HCT116 (cell line): Measurements from ENCODE around the gene LHX3. TPM values are rescaled to one million over a fixed set of nuclear protein-coding genes. Genes with fewer than 3 reads are reported as not detected.

Experiments used
- ATAC-seq: fragments of 200-7000 bp; cut with Tn5 transposase; 2 replicates; pipeline ENCODE4 v1.9.1; 2020; ENCODE audit warnings: mild to moderate bottlenecking, moderate library complexity
- BruUV-seq: library from RNA; stranded (reverse); fragments of 400-500 nt; replicated peaks from 2 replicates; lab custom pipeline; 2021; lab: Mats Ljungman, UMichigan
- CTCF ChIA-PET: fragments of 300-600 bp; sonication (Branson Sonifier 250); formaldehyde crosslinking; loops from one replicate; lab custom pipeline; 2021; ENCODE audit warnings: antibody characterized with exemption; lab: Charles Lee
- POLR2A ChIA-PET: fragments of 300-600, 350-600 bp; sonication (Branson Sonifier 250); formaldehyde crosslinking; loops from one replicate; lab custom pipeline; 2021; ENCODE audit warnings: antibody characterized with exemption; lab: Charles Lee
- RAD21 ChIA-PET, 2 experiments: fragments of 300-600 bp; sonication (Branson Sonifier 250); formaldehyde crosslinking; loops; one replicate each; lab custom pipeline; 2023; ENCODE audit warnings: low total read pairs in 2 of 2; ENCODE audit not compliant: uncharacterized antibody in 2 of 2, unreplicated experiment in 2 of 2, low non-redundant PET in 1 of 2; lab: Charles Lee
- DNase-seq: peaks from one replicate; pipeline ENCODE4 v3.0.0-alpha.2; 2010; ENCODE audit warnings: low read depth, low spot score
- H2AFZ ChIP-seq: fragments of 200-600 bp; shearing (Covaris generic), sonication (generic); 2 replicates; pipeline ENCODE4 v1.6.1; 2017; ENCODE audit warnings: low read depth, mixed run types, mixed read lengths, antibody characterized with exemption, low read length; ENCODE audit not compliant: poor library complexity, severe bottlenecking
- H3K27ac ChIP-seq: 2 replicates; pipeline ENCODE4 v1.5.1; 2012; ENCODE audit warnings: low read depth, low read length
- H3K27me3 ChIP-seq: fragments of 200-600 bp; sonication (generic); 2 replicates; pipeline ENCODE4 v1.6.1; 2016; ENCODE audit warnings: mixed run types, low read length, mixed read lengths; ENCODE audit not compliant: insufficient read depth
- H3K36me3 ChIP-seq, 2 experiments: fragments of 200-500 bp in 1 of 2; fragments of 200-600 bp in 1 of 2; sonication (Bioruptor generic) in 1 of 2; sonication (generic) in 1 of 2; 2 replicates each; pipeline versions ENCODE4 v1.5.1 to v1.6.1; 2014 to 2016; ENCODE audit warnings: low read length in 2 of 2, inconsistent platforms in 1 of 2, mixed read lengths in 1 of 2, mixed run types in 1 of 2; ENCODE audit not compliant: insufficient read depth in 2 of 2, control insufficient read depth in 1 of 2
- H3K4me1 ChIP-seq, 2 experiments: fragments of 200-600 bp in 1 of 2; sonication (generic) in 1 of 2; 2 replicates each; pipeline versions ENCODE4 v1.5.1 to v1.6.1; 2012 to 2017; ENCODE audit warnings: low read length in 2 of 2, inconsistent platforms in 1 of 2, mild to moderate bottlenecking in 1 of 2, mixed read lengths in 1 of 2, mixed run types in 1 of 2, moderate library complexity in 1 of 2; ENCODE audit not compliant: insufficient read depth in 2 of 2, control insufficient read depth in 1 of 2
- H3K4me2 ChIP-seq: fragments of 200-600 bp; sonication (generic); 2 replicates; pipeline ENCODE4 v1.6.1; 2017; ENCODE audit warnings: mixed run types, low read length, mixed read lengths
- H3K4me3 ChIP-seq, 2 experiments: fragments of 200-600 bp in 1 of 2; sonication (generic) in 1 of 2; replicated peaks in 1 of 2; 2 replicates each; pipeline ENCODE4 v1.5.1; 2011 to 2016; ENCODE audit warnings: low read length in 2 of 2, control low read depth in 1 of 2, low read depth in 1 of 2, mild to moderate bottlenecking in 1 of 2, mixed read lengths in 1 of 2, mixed run types in 1 of 2
- H3K79me2 ChIP-seq: fragments of 200-600 bp; sonication (generic); 2 replicates; pipeline ENCODE4 v1.6.1; 2017; ENCODE audit warnings: mild to moderate bottlenecking, mixed run types, low read length, moderate library complexity, mixed read lengths; ENCODE audit not compliant: insufficient read depth
- H3K9ac ChIP-seq: fragments of 200-600 bp; sonication (generic); 2 replicates; pipeline ENCODE4 v1.6.1; 2016; ENCODE audit warnings: low read length, mixed read lengths
- H3K9me2 ChIP-seq: fragments of 200-600 bp; sonication (generic), shearing (Covaris generic); 2 replicates; pipeline ENCODE4 v1.6.1; 2017; ENCODE audit warnings: mixed run types, mild to moderate bottlenecking, moderate library complexity; ENCODE audit not compliant: insufficient read depth
- H3K9me3 ChIP-seq, 2 experiments: fragments of 200-500 bp in 1 of 2; fragments of 200-600 bp in 1 of 2; sonication (Bioruptor generic) in 1 of 2; sonication (generic) in 1 of 2; 2 replicates each; pipeline ENCODE4 v1.6.1; 2014 to 2017; ENCODE audit warnings: low read length in 2 of 2, mixed read lengths in 2 of 2, inconsistent platforms in 1 of 2, low read depth in 1 of 2, mild to moderate bottlenecking in 1 of 2, mixed run types in 1 of 2, moderate library complexity in 1 of 2; ENCODE audit not compliant: control insufficient read depth in 1 of 2, insufficient read depth in 1 of 2
- H4K20me1 ChIP-seq: fragments of 200-600 bp; sonication (generic), shearing (Covaris generic); 2 replicates; pipeline ENCODE4 v1.6.1; 2017; ENCODE audit warnings: mixed run types, mild to moderate bottlenecking, moderate library complexity; ENCODE audit not compliant: insufficient read depth
- ATF3 ChIP-seq: IDR thresholded peaks from 2 replicates; pipeline ENCODE4 v1.6.1; 2012
- CEBPB ChIP-seq: IDR thresholded peaks from 2 replicates; pipeline ENCODE4 v1.6.1; 2012; ENCODE audit warnings: low read depth
- EGR1 ChIP-seq: IDR thresholded peaks from 2 replicates; pipeline ENCODE4 v1.6.1; 2012; ENCODE audit warnings: low read depth
- ELF1 ChIP-seq: IDR thresholded peaks from 2 replicates; pipeline ENCODE4 v1.6.1; 2012; ENCODE audit warnings: low read depth, borderline replicate concordance
- EZH2phosphoT487 ChIP-seq: fragments of 200-600 bp; IDR thresholded peaks from 2 replicates; pipeline ENCODE4 v1.6.1; 2018; ENCODE audit warnings: antibody characterized with exemption, borderline replicate concordance
- FOSL1 ChIP-seq: IDR thresholded peaks from 2 replicates; pipeline ENCODE4 v1.6.1; 2012; ENCODE audit warnings: low read depth
- JUND ChIP-seq: IDR thresholded peaks from 2 replicates; pipeline ENCODE4 v1.6.1; 2012
- MAX ChIP-seq: IDR thresholded peaks from 2 replicates; pipeline ENCODE4 v1.6.1; 2012
- POLR2A ChIP-seq: IDR thresholded peaks from 2 replicates; pipeline ENCODE4 v1.7.0; 2011; ENCODE audit warnings: borderline replicate concordance; ENCODE audit not compliant: insufficient read depth, insufficient read length; ENCODE audit errors: extremely low read depth
- POLR2AphosphoS5 ChIP-seq: IDR thresholded peaks from 2 replicates; pipeline ENCODE4 v1.6.1; 2011; ENCODE audit warnings: mild to moderate bottlenecking, low read depth, low read length, moderate library complexity
- REST ChIP-seq: IDR thresholded peaks from 2 replicates; pipeline ENCODE4 v1.6.1; 2012; ENCODE audit warnings: low read depth
- SIN3A ChIP-seq: IDR thresholded peaks from 2 replicates; pipeline ENCODE4 v1.6.1; 2012; ENCODE audit warnings: low read depth
- SRF ChIP-seq: IDR thresholded peaks from 2 replicates; pipeline ENCODE4 v1.6.1; 2012; ENCODE audit warnings: low read depth
- TCF7L2 ChIP-seq: IDR thresholded peaks from 2 replicates; pipeline ENCODE4 v1.7.0; 2011; ENCODE audit warnings: borderline replicate concordance, inconsistent platforms; ENCODE audit not compliant: insufficient read depth, insufficient read length; ENCODE audit errors: extremely low read depth
- YY1 ChIP-seq: IDR thresholded peaks from 2 replicates; pipeline ENCODE4 v1.6.1; 2011; ENCODE audit warnings: low read length, low read depth, moderate library complexity, mild to moderate bottlenecking; ENCODE audit not compliant: insufficient replicate concordance; ENCODE audit errors: extremely low read depth
- ZBTB33 ChIP-seq: IDR thresholded peaks from 2 replicates; pipeline ENCODE4 v1.6.1; 2011; ENCODE audit warnings: mild to moderate bottlenecking, low read length, moderate library complexity; ENCODE audit not compliant: insufficient replicate concordance; ENCODE audit errors: extremely low read depth
- ZFX ChIP-seq: fragments of 450-650 bp; IDR thresholded peaks from 2 replicates; pipeline ENCODE4 v1.6.1; 2017
- ZNF274 ChIP-seq: fragments of 200-500 bp; sonication (Bioruptor generic); IDR thresholded peaks from 2 replicates; pipeline ENCODE4 v1.6.1; 2014; ENCODE audit warnings: mild to moderate bottlenecking, low read depth, low read length, inconsistent platforms
- intact Hi-C: fragments of 100-400 bp; cut with micrococcal nuclease; formaldehyde crosslinking; loops from 2 replicates; pipeline ENCODE4 v1.10.0; 2022
- total RNA-seq: library from RNA; stranded (reverse); gene quantifications from one replicate; pipeline ENCODE4 v1.2.1, GENCODE V29; 2021; ENCODE audit not compliant: unreplicated experiment

The LHX3 gene
- total RNA-seq, 1 experiment from 2014 or later, result not detected

- no peak overlapping the region for H3K4me2 ChIP-seq
These were observed 33.0 kb downstream of the LHX3 start for GRCh38 chr9:136171801-136172411.

More at GRCh38 chr9:136171801-136172411, 33.0 kb downstream of the LHX3 start:
- Histone ChIP-seq H3K4me1 (peaks cover 0 to 8% of the 10 kb centered on the region in 2 experiments; a peak in 1 of 4 replicates), H4K20me1 (no peaks in the 10 kb centered on the region), H2AFZ (no peak overlapping the region), H3K4me3 (no peak overlapping the region), H3K79me2 (no peaks in the 10 kb centered on the region), H3K27me3 (no peaks in the 10 kb centered on the region), H3K9me2 (no peaks in the 10 kb centered on the region), H3K9me3 (no peaks in the 10 kb centered on the region), H3K9ac (no peak overlapping the region), H3K36me3 (no peaks in the 10 kb centered on the region), H3K27ac (no peak overlapping the region)
- TF ChIP-seq SIN3A (no peak), ZBTB33 (no peak), FOSL1 (no peak), ATF3 (no peak), ELF1 (no peak), JUND (no peak), POLR2A (no peak), POLR2AphosphoS5 (no peak), MAX (no peak), TCF7L2 (no peak), YY1 (no peak), EGR1 (no peak), CEBPB (no peak), EZH2phosphoT487 (no peak), ZNF274 (no peak), SRF (no peak), REST (no peak), ZFX (no peak)
- intact Hi-C loops, result loop anchor here (2.0 to 5.0 kb wide), 2 partner anchors 55 to 95 kb away; no protein-coding TSS in a partner anchor
- CTCF ChIA-PET, result no interaction called here
- DNase-seq (no peak), ATAC-seq (no peak)
- RAD21 ChIA-PET, result no interaction called here
- no TSS peak for BruUV-seq
- POLR2A ChIA-PET, result no interaction called here
